Activated CD8-positive, alpha-beta T cell treated with anti-CD3 and anti-CD28 coated beads for 36 hours (primary cell): Measurements from ENCODE around the gene LMF2. TPM values are rescaled to one million over a fixed set of nuclear protein-coding genes. Genes with fewer than 3 reads are reported as not detected.
A peak's percentile ranks its signal among the peaks of the same experiment; 100 is the strongest.
"Not testable (repeated sequence)": the region's sequence is repeated elsewhere in the genome, so short reads cannot be mapped to it uniquely, and the experiment has no call there.

ENCODE experiments used
- ATAC-seq: fragments of 200-7000 bp; cut with Tn5 transposase; one replicate; pipeline ENCODE4 v1.10.0; 2021; ENCODE audit warnings: mild to moderate bottlenecking, moderate library complexity
- CTCF ChIA-PET: fragments of 350-600 bp; sonication (Branson Sonifier 250); formaldehyde crosslinking; loops from one replicate; lab custom pipeline; 2021; ENCODE audit warnings: antibody characterized with exemption; lab: Charles Lee
- POLR2A ChIA-PET: fragments of 350-600 bp; sonication (Branson Sonifier 250); formaldehyde crosslinking; loops from one replicate; lab custom pipeline; 2021; ENCODE audit warnings: antibody characterized with exemption; lab: Charles Lee
- DNase-seq: peaks from one replicate; pipeline ENCODE4 v3.0.0-alpha.2; 2020
- H3K27ac Mint-ChIP-seq: one replicate; pipeline ENCODE4 v1.8.0; 2021; ENCODE audit warnings: mild to moderate bottlenecking, mixed read lengths
- H3K27me3 Mint-ChIP-seq: one replicate; pipeline ENCODE4 v1.8.0; 2021; ENCODE audit warnings: mixed read lengths
- H3K36me3 Mint-ChIP-seq: one replicate; pipeline ENCODE4 v1.8.0; 2021; ENCODE audit warnings: low read depth, mixed read lengths
- H3K4me1 Mint-ChIP-seq: one replicate; pipeline ENCODE4 v1.8.0; 2021; ENCODE audit warnings: low read depth, mixed read lengths
- H3K4me3 Mint-ChIP-seq: one replicate; pipeline ENCODE4 v1.8.0; 2021; ENCODE audit warnings: mild to moderate bottlenecking, moderate library complexity, mixed read lengths
- H3K9me3 Mint-ChIP-seq: one replicate; pipeline ENCODE4 v1.8.0; 2021; ENCODE audit warnings: mixed read lengths
- intact Hi-C: fragments of 100-400 bp; cut with micrococcal nuclease; formaldehyde crosslinking; loops from one replicate; pipeline ENCODE4 v1.10.0; 2022
- total RNA-seq, 2 experiments: library from RNA; stranded (reverse); gene quantifications; one replicate each; pipeline ENCODE4 v1.2.3, GENCODE V29; 2021
- TF ChIP-seq, protein P1 (sequence below): fragments of 200-600 bp; IDR thresholded peaks from one replicate; pipeline ENCODE4 v1.8.0; 2022; ENCODE audit warnings: antibody characterized with exemption, mild to moderate bottlenecking

The LMF2 gene
- total RNA-seq, 2 experiments from 2014 or later = 48.0 to 48.8 TPM

DNA sequence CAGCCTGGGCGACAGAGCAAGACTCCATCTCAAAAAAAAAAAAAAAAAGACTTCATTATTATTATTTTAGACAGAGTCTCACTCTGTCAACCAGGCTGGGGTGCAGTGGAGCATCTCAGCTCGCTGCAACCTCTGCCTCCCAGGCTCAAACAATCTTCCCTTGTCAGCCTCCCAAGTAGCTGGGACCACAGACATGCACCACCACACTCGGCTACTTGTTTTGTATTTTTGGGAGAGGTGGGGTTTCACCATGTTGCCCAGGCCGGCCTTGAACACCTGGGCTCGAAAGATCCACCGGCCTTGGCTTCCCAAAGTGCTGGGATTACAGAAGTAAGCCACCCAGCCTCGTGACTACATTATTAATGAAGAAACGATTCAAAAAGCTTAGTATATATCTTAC, 27.6 kb upstream of the LMF2 start:
- ChIA-PET CTCF (interaction anchor here (1.3 to 3.3 kb wide), 2 partner anchors 10 kb away, joined by 3 to 19 read pairs; partner anchors contain the start of gene SCO2), POLR2A (interaction anchor here (1.4 to 8.3 kb wide), 3 partner anchors 8 to 18 kb away, joined by 4 to 175 read pairs (median 4); partner anchors contain the start of genes SCO2 and TYMP)
- intact Hi-C loops = no loop called here
- Mint-ChIP-seq H3K27me3 (no peaks in the 10 kb centered on the region), H3K27ac (no peak overlapping the region), H3K4me1 (peaks cover 39% of the 10 kb centered on the region), H3K36me3 (peaks cover 3% of the 10 kb centered on the region), H3K4me3 (no peak overlapping the region), H3K9me3 (no peaks in the 10 kb centered on the region)
- DNase-seq (no peak), ATAC-seq (no peak)
- TF ChIP-seq, protein P1, sequence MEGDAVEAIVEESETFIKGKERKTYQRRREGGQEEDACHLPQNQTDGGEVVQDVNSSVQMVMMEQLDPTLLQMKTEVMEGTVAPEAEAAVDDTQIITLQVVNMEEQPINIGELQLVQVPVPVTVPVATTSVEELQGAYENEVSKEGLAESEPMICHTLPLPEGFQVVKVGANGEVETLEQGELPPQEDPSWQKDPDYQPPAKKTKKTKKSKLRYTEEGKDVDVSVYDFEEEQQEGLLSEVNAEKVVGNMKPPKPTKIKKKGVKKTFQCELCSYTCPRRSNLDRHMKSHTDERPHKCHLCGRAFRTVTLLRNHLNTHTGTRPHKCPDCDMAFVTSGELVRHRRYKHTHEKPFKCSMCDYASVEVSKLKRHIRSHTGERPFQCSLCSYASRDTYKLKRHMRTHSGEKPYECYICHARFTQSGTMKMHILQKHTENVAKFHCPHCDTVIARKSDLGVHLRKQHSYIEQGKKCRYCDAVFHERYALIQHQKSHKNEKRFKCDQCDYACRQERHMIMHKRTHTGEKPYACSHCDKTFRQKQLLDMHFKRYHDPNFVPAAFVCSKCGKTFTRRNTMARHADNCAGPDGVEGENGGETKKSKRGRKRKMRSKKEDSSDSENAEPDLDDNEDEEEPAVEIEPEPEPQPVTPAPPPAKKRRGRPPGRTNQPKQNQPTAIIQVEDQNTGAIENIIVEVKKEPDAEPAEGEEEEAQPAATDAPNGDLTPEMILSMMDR = no peak

DNA sequence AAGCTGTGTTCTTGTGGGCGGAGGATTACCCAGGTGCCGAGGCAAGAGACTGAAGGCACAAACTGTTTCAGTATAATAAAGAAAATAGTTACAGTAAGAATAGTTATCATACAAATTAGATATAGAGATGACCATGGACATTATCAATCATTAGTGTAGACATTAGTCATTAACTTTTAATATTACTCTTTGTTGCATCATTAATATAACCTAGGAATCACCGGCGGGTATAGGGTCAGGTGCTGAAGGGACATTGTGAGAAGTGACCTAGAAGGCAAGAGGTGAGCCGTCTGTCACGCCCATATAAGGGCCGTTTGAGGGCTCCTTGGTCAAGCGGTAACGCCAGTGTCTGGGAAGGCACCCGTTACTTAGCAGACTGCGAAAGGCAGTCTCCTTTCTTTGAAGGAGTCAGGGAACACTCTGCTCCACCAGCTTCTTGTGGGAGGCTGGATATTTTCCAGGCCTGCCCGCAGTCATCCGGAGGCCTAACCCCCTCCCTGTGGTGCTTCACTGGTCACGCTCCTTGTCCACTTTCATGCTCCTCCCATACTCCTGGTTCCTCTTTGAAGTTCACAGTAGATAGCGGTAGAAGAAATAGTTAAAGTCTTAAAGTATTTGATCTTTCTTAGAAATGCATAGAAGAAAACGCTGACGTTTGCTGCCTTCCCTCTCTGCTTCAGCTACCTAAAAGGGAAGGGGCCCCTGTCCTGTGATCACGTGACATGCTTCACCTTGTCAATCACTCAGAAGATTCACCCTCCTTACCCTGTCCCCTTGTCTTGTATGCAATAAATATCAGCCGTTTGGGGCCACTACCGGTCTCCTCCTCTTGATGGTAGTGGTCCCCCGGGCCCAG, 26.6 kb upstream of the LMF2 start:
- H3K36me3 Mint-ChIP-seq = not testable (repeated sequence)
- peaks cover 30% of the 10 kb centered on the region for H3K4me1 Mint-ChIP-seq
- CTCF ChIA-PET = interaction anchor here (1.3 to 3.3 kb wide), 3 partner anchors 9 to 11 kb away, joined by 3 to 19 read pairs (median 6); partner anchors contain the start of genes KLHDC7B and SCO2

DNA sequence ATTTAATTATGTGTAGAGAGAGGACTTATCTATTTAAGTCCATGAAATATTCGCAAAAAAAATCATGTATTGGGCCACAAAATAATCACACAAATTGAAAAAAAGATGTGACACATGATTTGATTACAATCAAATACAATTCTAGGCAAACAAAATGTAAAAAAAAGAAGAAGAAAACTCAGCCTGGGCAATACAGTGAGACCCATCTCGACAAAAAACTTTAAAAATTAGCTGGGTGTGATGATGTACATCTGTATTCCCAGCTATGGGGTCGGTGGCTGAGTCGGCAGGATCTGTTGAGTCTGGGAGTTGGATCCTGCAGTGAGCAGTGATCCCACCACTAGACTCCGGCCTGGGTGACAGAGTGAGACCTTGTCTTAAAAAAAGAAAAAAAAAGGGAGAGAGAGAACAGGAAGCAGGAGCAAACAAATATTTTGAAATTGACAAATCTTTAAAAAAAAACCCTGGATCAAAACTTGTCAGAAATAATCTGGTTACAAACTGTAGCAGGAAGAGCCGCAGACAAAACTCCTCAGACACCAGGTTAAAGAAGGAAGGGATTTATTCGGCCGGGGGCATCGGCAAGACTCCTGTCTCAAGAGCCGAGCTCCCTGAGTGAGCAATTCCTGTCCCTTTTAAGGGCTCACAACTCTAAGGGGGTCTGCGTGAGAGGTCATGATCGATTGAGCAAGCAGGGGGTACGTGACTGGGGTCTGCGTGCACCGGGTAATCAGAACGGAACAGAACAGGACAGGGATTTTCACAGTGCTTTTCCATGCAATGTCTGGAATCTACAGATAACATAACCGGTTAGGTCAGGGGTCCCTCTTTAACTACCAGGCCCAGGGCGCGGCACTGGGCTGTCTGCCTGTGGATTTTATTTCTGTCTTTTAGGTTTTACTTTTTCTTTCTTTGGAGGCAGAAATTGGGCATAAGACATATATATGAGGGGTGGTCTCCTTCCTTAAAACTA, 25.6 kb upstream of the LMF2 start:
- H3K9me3 Mint-ChIP-seq = no peaks in the 10 kb centered on the region
- peaks cover 9% of the 10 kb centered on the region for H3K36me3 Mint-ChIP-seq
- TF ChIP-seq, protein P1 = no peak
- H3K4me1 Mint-ChIP-seq = peaks cover 29% of the 10 kb centered on the region
- ATAC-seq = no peak
- no peak for DNase-seq
- CTCF ChIA-PET = interaction anchor here (1.4 to 3.3 kb wide), 2 partner anchors 8 to 12 kb away, joined by 6 to 19 read pairs; partner anchors contain the start of genes KLHDC7B and SCO2
- POLR2A ChIA-PET = interaction anchor here (0.9 to 2.9 kb wide), 6 partner anchors 7 to 88 kb away, joined by 3 to 20 read pairs (median 6); partner anchors contain the start of gene KLHDC7B
- peak overlapping the region; percentile 87 for H3K27ac Mint-ChIP-seq
- intact Hi-C loops = no loop called here
- H3K27me3 Mint-ChIP-seq = no peaks in the 10 kb centered on the region
- H3K4me3 Mint-ChIP-seq = peak overlapping the region; percentile 89

More for the DNA sequence above, 26.6 kb upstream of the LMF2 start:
- intact Hi-C loops, ATAC-seq, H3K4me3 Mint-ChIP-seq, H3K27me3 Mint-ChIP-seq, H3K9me3 Mint-ChIP-seq: not testable (repeated sequence)
- peak overlapping the region; percentile 87 for H3K27ac Mint-ChIP-seq
- peak; percentile 20 for DNase-seq
- POLR2A ChIA-PET = interaction anchor here (0.9 kb wide), 1 partner anchor 87 kb away, joined by 3 read pairs; no protein-coding TSS in a partner anchor

DNA sequence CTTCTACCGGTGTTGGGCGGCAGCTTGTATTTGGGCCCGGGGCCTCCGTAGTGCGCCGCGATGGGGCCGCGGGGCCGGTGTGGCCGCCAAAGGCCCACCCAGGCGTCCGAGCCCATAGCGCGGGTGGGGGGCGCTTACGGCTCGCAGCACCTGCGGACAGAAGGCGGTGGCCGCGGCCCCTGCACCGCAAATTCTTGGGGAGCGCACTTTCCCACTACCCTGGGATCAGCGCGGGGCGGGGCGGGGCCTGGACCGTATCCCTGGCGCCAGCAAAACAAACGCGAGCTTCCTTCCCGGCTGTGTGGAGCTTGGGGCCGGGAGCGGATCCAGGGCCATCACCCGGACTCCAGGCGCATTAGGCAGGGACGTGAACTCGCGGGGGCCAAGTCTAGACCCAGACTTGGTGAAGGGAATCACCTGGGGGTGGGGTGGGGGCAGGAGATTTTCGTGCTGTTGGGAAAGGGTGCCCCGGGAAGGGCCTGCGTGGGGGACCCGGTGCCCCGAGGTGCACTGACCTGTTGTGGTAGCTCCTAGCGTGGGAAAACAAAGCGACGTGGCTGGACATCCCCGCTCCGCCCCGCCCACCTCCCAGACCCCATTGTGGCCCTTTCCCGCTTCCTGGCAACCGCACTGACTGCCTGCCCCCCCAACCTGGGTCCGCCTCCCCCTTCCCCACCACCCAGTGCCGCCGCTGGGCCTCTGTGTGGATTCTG, 24.6 kb upstream of the LMF2 start:
- POLR2A ChIA-PET = interaction anchor here (0.9 to 2.9 kb wide), 11 partner anchors 8 to 90 kb away, joined by 3 to 20 read pairs (median 5); partner anchors contain the start of genes KLHDC7B, LMF2 and NCAPH2
- Mint-ChIP-seq H3K27me3 (no peaks in the 10 kb centered on the region), H3K4me1 (peaks cover 32% of the 10 kb centered on the region), H3K4me3 (peak overlapping the region; percentile 89), H3K27ac (peak overlapping the region; percentile 98), H3K36me3 (peaks cover 18% of the 10 kb centered on the region), H3K9me3 (no peaks in the 10 kb centered on the region)
- intact Hi-C loops = no loop called here
- TF ChIP-seq, protein P1 = no peak
- CTCF ChIA-PET = interaction anchor here (1.3 to 1.7 kb wide), 3 partner anchors 13 to 89 kb away, joined by 6 to 7 read pairs (median 6); partner anchors contain the start of gene KLHDC7B
- DNase-seq = no peak
- no peak for ATAC-seq
